ENCODE data around the gene PLD5. TPM values are rescaled to one million over a fixed set of nuclear protein-coding genes. Genes with fewer than 3 reads are reported as not detected.

The PLD5 gene
- polyA plus RNA-seq, 1 of the 3 experiments (the other 2 are of a cell fraction), result 0.08 TPM

GRCh38 chr1:242057745-242058115 is 466.8 kb downstream of the PLD5 start:
- Histone ChIP-seq H3K4me2 (no peak overlapping the region), H3K9me2 (no peaks in the 10 kb centered on the region), H3K79me2 (ENCODE audit: insufficient read depth) (no peaks in the 10 kb centered on the region), H3K4me1 (ENCODE audit: control insufficient read depth in 1 of 2, insufficient read depth in 2 of 2, low read depth in 1 of 2, low read length in 1 of 2) (no peaks in the 10 kb centered on the region), H3F3A (replicated peaks; ENCODE audit: insufficient read depth) (no peaks in the 10 kb centered on the region), H3K4me3 (ENCODE audit: low read depth in 2 of 2, low read length in 1 of 2) (no peak overlapping the region), H3K9me3 (no peaks in the 10 kb centered on the region), H3K27ac (ENCODE audit: low read depth in 2 of 2, low read length in 1 of 2) (no peak overlapping the region), H3K36me3 (replicated peaks in 1 of 2; ENCODE audit: control insufficient read depth in 1 of 2, insufficient read depth in 2 of 2, low read length in 1 of 2) (no peaks in the 10 kb centered on the region), H4K20me1 (ENCODE audit: insufficient read depth) (no peaks in the 10 kb centered on the region), H3K9ac (no peak overlapping the region), H3K27me3 (ENCODE audit: insufficient read depth) (no peaks in the 10 kb centered on the region), H2AFZ (ENCODE audit: low read depth) (no peak overlapping the region)
- WGBS (ENCODE audit: low lambda C conversion rate), result 34% methylated on average over 3 of the region's 3 CpGs
- ChIA-PET CTCF (no interaction called here), POLR2A (no interaction called here)
- peak; percentile 41 for DNase-seq
- TF ChIP-seq TCF12 (IDR thresholded peaks at IDR 0.05), result no peak
- TF ChIP-seq YY1 (IDR thresholded peaks at IDR 0.05; ENCODE audit: low read depth), result no peak
- no peak for TF ChIP-seq IRF3 (IDR thresholded peaks at IDR 0.05; ENCODE audit: low read depth, low read length)
- TF ChIP-seq FOXJ3 (CRISPR knock-in tag; IDR thresholded peaks at IDR 0.05), result no peak
- no peak for TF ChIP-seq MXI1 (IDR thresholded peaks at IDR 0.05; ENCODE audit: low read depth, low read length)
- no peak for TF ChIP-seq NFIC (IDR thresholded peaks at IDR 0.05; ENCODE audit: borderline replicate concordance)
- no peak for TF ChIP-seq NRF1 (IDR thresholded peaks at IDR 0.05; ENCODE audit: low read depth, low read length)
- TF ChIP-seq GATA2 (CRISPR knock-in tag; IDR thresholded peaks at IDR 0.05), result no peak
- no peak for TF ChIP-seq PBX3 (IDR thresholded peaks at IDR 0.05)
- no peak for TF ChIP-seq SMC3 (IDR thresholded peaks at IDR 0.05; ENCODE audit: low read depth, low read length)
- no peak for TF ChIP-seq ZBTB33 (IDR thresholded peaks at IDR 0.05; ENCODE audit: borderline replicate concordance, low read depth)
- TF ChIP-seq EZH2phosphoT487 (IDR thresholded peaks at IDR 0.05; ENCODE audit: borderline replicate concordance, low read depth), result no peak
- TF ChIP-seq ELF1 (IDR thresholded peaks at IDR 0.05), result no peak
- TF ChIP-seq MEF2A (IDR thresholded peaks at IDR 0.05; ENCODE audit: borderline replicate concordance, low read depth), result no peak
- TF ChIP-seq RXRA (IDR thresholded peaks at IDR 0.05; ENCODE audit: borderline replicate concordance, low read depth), result no peak
- TF ChIP-seq FOXM1 (IDR thresholded peaks at IDR 0.05; ENCODE audit: low read depth), result no peak
- TF ChIP-seq FOSL2 (IDR thresholded peaks at IDR 0.05; ENCODE audit: borderline replicate concordance, low read depth), result no peak
- no peak for TF ChIP-seq RCOR1 (IDR thresholded peaks at IDR 0.05; ENCODE audit: low read length)
- no peak for TF ChIP-seq SIN3A (IDR thresholded peaks at IDR 0.05; ENCODE audit: borderline replicate concordance, low read depth, low read length)
